Hepatocyte (in vitro differentiated cells): ENCODE results near the gene TPST1. TPM values are rescaled to one million over a fixed set of nuclear protein-coding genes. Genes with fewer than 3 reads are reported as not detected.

Experiments
- DNase-seq: peaks from one replicate; pipeline ENCODE4 v3.0.0-alpha.2; 2016; ENCODE audit warnings: low spot score
- H2AFZ ChIP-seq: fragments of 200-600 bp; sonication (generic); 2 replicates; pipeline ENCODE4 v1.6.0; 2016; ENCODE audit warnings: antibody characterized with exemption, mild to moderate bottlenecking
- H3K27ac ChIP-seq: fragments of 200-600 bp; sonication (generic); 2 replicates; pipeline ENCODE4 v1.5.1; 2016; ENCODE audit warnings: mild to moderate bottlenecking
- H3K27me3 ChIP-seq: fragments of 200-600 bp; sonication (generic); 2 replicates; pipeline ENCODE4 v1.6.1; 2016
- H3K36me3 ChIP-seq: fragments of 200-600 bp; sonication (generic); replicated peaks from 2 replicates; pipeline ENCODE4 v1.5.1; 2016; ENCODE audit warnings: low read depth; ENCODE audit not compliant: insufficient read depth
- H3K4me1 ChIP-seq: fragments of 200-600 bp; sonication (generic); 2 replicates; pipeline ENCODE4 v1.5.1; 2016; ENCODE audit warnings: mild to moderate bottlenecking, moderate library complexity; ENCODE audit not compliant: insufficient read depth
- H3K4me2 ChIP-seq: fragments of 200-600 bp; sonication (generic); 2 replicates; pipeline ENCODE4 v1.6.0; 2016
- H3K4me3 ChIP-seq: fragments of 200-600 bp; sonication (generic); 2 replicates; pipeline ENCODE4 v1.5.1; 2016; ENCODE audit warnings: mild to moderate bottlenecking
- H3K79me2 ChIP-seq: fragments of 200-600 bp; sonication (generic); 2 replicates; pipeline ENCODE4 v1.6.0; 2017; ENCODE audit warnings: mild to moderate bottlenecking
- H3K9me2 ChIP-seq: fragments of 200-600 bp; sonication (generic); replicated peaks from 2 replicates; pipeline ENCODE4 v1.6.0; 2017; ENCODE audit warnings: mild to moderate bottlenecking; ENCODE audit not compliant: insufficient read depth
- H3K9me3 ChIP-seq: fragments of 200-600 bp; sonication (generic); 2 replicates; pipeline ENCODE4 v1.5.1; 2016; ENCODE audit warnings: low read depth, mild to moderate bottlenecking
- H4K20me1 ChIP-seq: fragments of 200-600 bp; sonication (generic); 2 replicates; pipeline ENCODE4 v1.6.0; 2016; ENCODE audit warnings: mild to moderate bottlenecking; ENCODE audit not compliant: insufficient read depth, poor library complexity, severe bottlenecking
- CTCF ChIP-seq: fragments of 200-600 bp; sonication (generic); IDR thresholded peaks from 2 replicates; pipeline ENCODE4 v1.5.1; 2016; ENCODE audit warnings: antibody characterized with exemption, mild to moderate bottlenecking; ENCODE audit not compliant: poor library complexity
- EZH2 ChIP-seq: fragments of 200-600 bp; sonication (generic); IDR thresholded peaks from 2 replicates; pipeline ENCODE4 v1.6.1; 2016; ENCODE audit warnings: antibody characterized with exemption, mild to moderate bottlenecking, borderline replicate concordance
- EZH2phosphoT487 ChIP-seq: fragments of 200-600 bp; sonication (generic); IDR thresholded peaks from one replicate; pipeline ENCODE4 v1.6.1; 2018; ENCODE audit warnings: antibody characterized with exemption, mild to moderate bottlenecking, low read depth, moderate library complexity; ENCODE audit not compliant: unreplicated experiment, severe bottlenecking
- WGBS: methylation state at CpG from one replicate; pipeline ENCODE4 v1.1.6; 2016; ENCODE audit warnings: low lambda C conversion rate; ENCODE audit errors: missing lambda C conversion rate; 5-methylcytosine and 5-hydroxymethylcytosine counted together
- polyA plus RNA-seq: library from polyadenylated mRNA; unstranded; fragments of >200 nt; fragmentation: Nextera tagmentation; extraction: Ambion mirVana; gene quantifications from 2 replicates; pipeline ENCODE4 v1.2.1, GENCODE V29; 2016
- total RNA-seq: library from RNA; depleted of rRNA; stranded (reverse); fragments of >200 nt; gene quantifications from 2 replicates; pipeline ENCODE4 v1.2.3, GENCODE V29; 2014

The TPST1 gene
- total and polyA plus RNA-seq, 2 experiments from 2014 or later, result 85.2 to 91.2 TPM

DNA sequence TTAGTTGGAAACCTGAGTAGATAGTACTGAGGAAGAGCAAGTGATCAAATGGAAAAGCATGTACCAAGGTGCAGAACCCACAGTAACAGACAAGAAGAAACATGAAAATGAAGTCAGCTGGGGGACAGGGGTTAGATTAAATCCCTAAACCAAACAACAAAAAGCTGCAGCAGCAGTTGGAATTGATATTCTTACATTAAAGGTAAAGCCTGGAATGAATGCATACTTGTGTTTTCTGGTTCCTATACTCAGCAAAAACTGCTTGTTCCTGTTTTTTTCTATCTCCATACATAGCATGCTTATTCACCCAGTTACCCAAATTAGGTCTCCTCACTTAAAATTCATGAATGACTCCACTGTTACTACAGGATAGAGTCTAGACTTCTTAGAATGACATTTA, 92.4 kb downstream of the TPST1 start:
- Histone ChIP-seq H2AFZ (no peak overlapping the region), H3K9me2 (no peaks in the 10 kb centered on the region), H4K20me1 (no peaks in the 10 kb centered on the region), H3K4me3 (no peak overlapping the region), H3K4me1 (no peaks in the 10 kb centered on the region), H3K9me3 (peaks cover 7% of the 10 kb centered on the region), H3K27me3 (no peaks in the 10 kb centered on the region), H3K36me3 (no peaks in the 10 kb centered on the region), H3K27ac (no peak overlapping the region), H3K4me2 (no peak overlapping the region), H3K79me2 (peaks cover 97% of the 10 kb centered on the region)
- TF ChIP-seq EZH2phosphoT487, result no peak
- TF ChIP-seq CTCF, result no peak
- DNase-seq, result no peak

DNA sequence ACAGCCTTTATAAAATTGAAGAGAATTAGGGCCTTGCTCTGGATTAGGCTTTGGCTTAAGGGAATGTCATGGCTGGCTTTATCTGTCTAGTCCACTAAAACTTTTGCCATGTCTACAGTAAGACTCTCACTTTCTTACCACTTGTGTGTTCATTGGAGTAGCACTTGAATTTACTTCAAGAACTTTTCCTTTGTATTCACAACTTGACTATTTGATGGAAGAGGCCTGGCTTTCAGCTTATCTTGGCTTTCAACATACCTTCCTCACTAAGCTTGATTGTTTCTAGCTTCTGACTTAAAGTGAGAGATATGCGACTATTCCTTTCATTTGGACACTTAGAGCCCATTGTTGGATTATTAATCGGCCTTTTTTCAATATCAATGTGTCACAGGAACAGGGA, 96.1 kb downstream of the TPST1 start:
- Histone ChIP-seq H2AFZ (no peak overlapping the region), H3K27ac (no peak overlapping the region), H4K20me1 (no peaks in the 10 kb centered on the region), H3K27me3 (no peaks in the 10 kb centered on the region), H3K4me1 (peaks cover 32% of the 10 kb centered on the region), H3K9me3 (peaks cover 7% of the 10 kb centered on the region), H3K79me2 (peaks cover 100% of the 10 kb centered on the region), H3K4me2 (no peak overlapping the region), H3K4me3 (no peak overlapping the region), H3K9me2 (no peaks in the 10 kb centered on the region), H3K36me3 (no peaks in the 10 kb centered on the region)
- TF ChIP-seq EZH2, result no peak
- no peak for TF ChIP-seq EZH2phosphoT487
- TF ChIP-seq CTCF, result no peak
- WGBS, result 77% methylated on average over 2 of the region's 2 CpGs
- DNase-seq, result no peak

DNA sequence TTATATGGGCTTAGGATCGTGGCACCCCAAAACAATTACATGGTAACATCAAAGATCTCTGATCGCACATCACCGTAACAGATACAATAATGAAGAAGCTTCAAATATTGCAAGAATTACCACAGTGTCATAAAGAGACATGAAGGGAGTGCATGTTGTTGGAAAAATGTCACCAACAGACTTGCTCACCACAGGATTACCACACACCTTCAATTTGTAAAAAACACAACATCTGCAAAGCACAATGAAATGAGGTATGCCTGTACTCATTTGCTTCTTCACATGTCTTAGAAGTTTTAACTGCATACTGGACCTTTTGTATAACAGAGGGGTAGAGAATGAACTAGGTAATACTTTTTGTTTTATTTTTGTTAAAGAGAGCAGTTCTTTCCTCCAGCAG, 96.6 kb downstream of the TPST1 start:
- 97% methylated on average over 3 of the region's 3 CpGs for WGBS
- no peak overlapping the region for H2AFZ ChIP-seq
- no peak for TF ChIP-seq EZH2
- no peak for TF ChIP-seq CTCF
- no peak for TF ChIP-seq EZH2phosphoT487
- H3K9me2 ChIP-seq, result no peaks in the 10 kb centered on the region
- no peaks in the 10 kb centered on the region for H4K20me1 ChIP-seq
- no peak overlapping the region for H3K4me2 ChIP-seq
- no peak overlapping the region for H3K4me3 ChIP-seq
- DNase-seq, result no peak
- no peaks in the 10 kb centered on the region for H3K27me3 ChIP-seq
- no peak overlapping the region for H3K27ac ChIP-seq
- peaks cover 98% of the 10 kb centered on the region for H3K79me2 ChIP-seq
- H3K4me1 ChIP-seq, result peaks cover 37% of the 10 kb centered on the region
- peaks cover 7% of the 10 kb centered on the region for H3K9me3 ChIP-seq
- H3K36me3 ChIP-seq, result no peaks in the 10 kb centered on the region
